Activated T-helper 1 cell treated with anti-CD3 and anti-CD28 coated beads, Interleukin-12 subunit alpha, Interleukin-12 subunit beta, Interleukin-2, Interleukin-4 antibody, amounts not matched to agents 30 ng/mL and 10 ng/mL and 1 ng/mL, durations not matched to agents 14 hours and 24 hours and 36 hours (primary cell): Measurements from ENCODE around the gene SOD2. TPM values are rescaled to one million over a fixed set of nuclear protein-coding genes. Genes with fewer than 3 reads are reported as not detected.

Experiments
- total RNA-seq: library from RNA; stranded (reverse); gene quantifications from 2 replicates; pipeline ENCODE4 v1.2.3, GENCODE V29; 2022

SOD2 gene
- total RNA-seq, 1 donor from 2014 or later = 81.0 TPM

Other genes with a start within 250 kb of the SOD2 start
- gene WTAP, start 34.3 kb upstream of the SOD2 start, total RNA-seq = 125 and 136 TPM in 2 replicates
- 83.1 and 84.2 TPM in 2 replicates for gene ACAT2, start 68.8 kb upstream of the SOD2 start, total RNA-seq
- gene TCP1, start 96.4 kb upstream of the SOD2 start, total RNA-seq = 454 and 457 TPM in 2 replicates
- gene MRPL18, start 97.2 kb upstream of the SOD2 start, total RNA-seq = 108 and 111 TPM in 2 replicates
- gene PNLDC1, start 107.0 kb upstream of the SOD2 start, total RNA-seq = 0.56 and 0.78 TPM in 2 replicates
- not detected in 2 replicates for gene MAS1, start 197.7 kb upstream of the SOD2 start, total RNA-seq